Hepatocyte (in vitro differentiated cells): ENCODE measurements around the gene KIAA0825. TPM values are rescaled to one million over a fixed set of nuclear protein-coding genes. Genes with fewer than 3 reads are reported as not detected.

Source experiments
- DNase-seq: peaks from one replicate; pipeline ENCODE4 v3.0.0-alpha.2; 2016; ENCODE audit warnings: low spot score
- H2AFZ ChIP-seq: fragments of 200-600 bp; sonication (generic); 2 replicates; pipeline ENCODE4 v1.6.0; 2016; ENCODE audit warnings: antibody characterized with exemption, mild to moderate bottlenecking
- H3K27ac ChIP-seq: fragments of 200-600 bp; sonication (generic); 2 replicates; pipeline ENCODE4 v1.5.1; 2016; ENCODE audit warnings: mild to moderate bottlenecking
- H3K27me3 ChIP-seq: fragments of 200-600 bp; sonication (generic); 2 replicates; pipeline ENCODE4 v1.6.1; 2016
- H3K36me3 ChIP-seq: fragments of 200-600 bp; sonication (generic); replicated peaks from 2 replicates; pipeline ENCODE4 v1.5.1; 2016; ENCODE audit warnings: low read depth; ENCODE audit not compliant: insufficient read depth
- H3K4me1 ChIP-seq: fragments of 200-600 bp; sonication (generic); 2 replicates; pipeline ENCODE4 v1.5.1; 2016; ENCODE audit warnings: mild to moderate bottlenecking, moderate library complexity; ENCODE audit not compliant: insufficient read depth
- H3K4me2 ChIP-seq: fragments of 200-600 bp; sonication (generic); 2 replicates; pipeline ENCODE4 v1.6.0; 2016
- H3K4me3 ChIP-seq: fragments of 200-600 bp; sonication (generic); 2 replicates; pipeline ENCODE4 v1.5.1; 2016; ENCODE audit warnings: mild to moderate bottlenecking
- H3K79me2 ChIP-seq: fragments of 200-600 bp; sonication (generic); 2 replicates; pipeline ENCODE4 v1.6.0; 2017; ENCODE audit warnings: mild to moderate bottlenecking
- H3K9me2 ChIP-seq: fragments of 200-600 bp; sonication (generic); replicated peaks from 2 replicates; pipeline ENCODE4 v1.6.0; 2017; ENCODE audit warnings: mild to moderate bottlenecking; ENCODE audit not compliant: insufficient read depth
- H3K9me3 ChIP-seq: fragments of 200-600 bp; sonication (generic); 2 replicates; pipeline ENCODE4 v1.5.1; 2016; ENCODE audit warnings: low read depth, mild to moderate bottlenecking
- H4K20me1 ChIP-seq: fragments of 200-600 bp; sonication (generic); 2 replicates; pipeline ENCODE4 v1.6.0; 2016; ENCODE audit warnings: mild to moderate bottlenecking; ENCODE audit not compliant: insufficient read depth, poor library complexity, severe bottlenecking
- EZH2 ChIP-seq: fragments of 200-600 bp; sonication (generic); IDR thresholded peaks from 2 replicates; pipeline ENCODE4 v1.6.1; 2016; ENCODE audit warnings: antibody characterized with exemption, mild to moderate bottlenecking, borderline replicate concordance
- EZH2phosphoT487 ChIP-seq: fragments of 200-600 bp; sonication (generic); IDR thresholded peaks from one replicate; pipeline ENCODE4 v1.6.1; 2018; ENCODE audit warnings: antibody characterized with exemption, mild to moderate bottlenecking, low read depth, moderate library complexity; ENCODE audit not compliant: unreplicated experiment, severe bottlenecking
- WGBS: methylation state at CpG from one replicate; pipeline ENCODE4 v1.1.6; 2016; ENCODE audit warnings: low lambda C conversion rate; ENCODE audit errors: missing lambda C conversion rate; 5-methylcytosine and 5-hydroxymethylcytosine counted together
- polyA plus RNA-seq: library from polyadenylated mRNA; unstranded; fragments of >200 nt; fragmentation: Nextera tagmentation; extraction: Ambion mirVana; gene quantifications from 2 replicates; pipeline ENCODE4 v1.2.1, GENCODE V29; 2016
- total RNA-seq: library from RNA; depleted of rRNA; stranded (reverse); fragments of >200 nt; gene quantifications from 2 replicates; pipeline ENCODE4 v1.2.3, GENCODE V29; 2014
- TF ChIP-seq, protein P1 (sequence below): fragments of 200-600 bp; sonication (generic); IDR thresholded peaks from 2 replicates; pipeline ENCODE4 v1.5.1; 2016; ENCODE audit warnings: antibody characterized with exemption, mild to moderate bottlenecking; ENCODE audit not compliant: poor library complexity

The KIAA0825 gene
- total and polyA plus RNA-seq, 2 experiments from 2014 or later, result 2.1 to 4.5 TPM

DNA sequence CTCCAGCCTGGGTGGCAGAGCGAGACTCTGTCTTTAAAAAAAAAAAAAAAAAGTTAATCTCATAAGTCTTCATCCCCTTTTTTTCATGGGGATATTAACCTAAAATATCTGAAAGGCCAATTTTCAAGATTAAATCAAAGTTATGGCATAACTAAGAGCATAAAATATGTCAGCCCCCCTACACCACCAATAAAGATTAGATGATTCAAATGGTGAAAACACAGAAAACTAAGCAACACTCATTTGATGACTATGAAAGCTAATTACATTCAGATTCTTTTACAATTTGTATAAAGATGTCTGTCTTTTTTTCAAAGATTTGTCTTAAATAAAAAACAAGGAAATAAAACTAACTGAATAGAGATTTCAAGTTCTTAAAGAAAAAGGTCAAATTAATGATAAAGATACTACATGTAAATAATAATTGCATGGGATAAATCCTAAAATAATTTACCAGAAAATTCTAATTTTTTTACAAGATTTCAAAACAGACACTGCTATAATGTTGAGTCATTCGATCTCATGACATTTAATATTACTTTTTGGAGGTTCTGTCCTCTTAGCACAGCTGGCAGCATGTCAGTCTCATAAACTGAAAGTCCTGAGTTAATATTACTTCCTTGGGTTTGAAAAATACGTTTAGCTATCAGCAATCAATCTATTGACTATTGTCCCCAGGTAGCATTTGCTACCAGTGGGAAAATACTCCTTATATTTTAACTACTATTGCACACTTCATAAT is 112.9 kb downstream of the KIAA0825 start:
- Histone ChIP-seq H3K9me3 (no peaks in the 10 kb centered on the region), H3K79me2 (no peaks in the 10 kb centered on the region), H3K27me3 (no peaks in the 10 kb centered on the region), H3K4me2 (no peak overlapping the region), H4K20me1 (no peaks in the 10 kb centered on the region), H3K4me3 (no peak overlapping the region), H3K4me1 (peaks cover 4% of the 10 kb centered on the region), H3K27ac (no peak overlapping the region), H2AFZ (no peak overlapping the region), H3K36me3 (no peaks in the 10 kb centered on the region), H3K9me2 (no peaks in the 10 kb centered on the region)
- TF ChIP-seq, protein P1, sequence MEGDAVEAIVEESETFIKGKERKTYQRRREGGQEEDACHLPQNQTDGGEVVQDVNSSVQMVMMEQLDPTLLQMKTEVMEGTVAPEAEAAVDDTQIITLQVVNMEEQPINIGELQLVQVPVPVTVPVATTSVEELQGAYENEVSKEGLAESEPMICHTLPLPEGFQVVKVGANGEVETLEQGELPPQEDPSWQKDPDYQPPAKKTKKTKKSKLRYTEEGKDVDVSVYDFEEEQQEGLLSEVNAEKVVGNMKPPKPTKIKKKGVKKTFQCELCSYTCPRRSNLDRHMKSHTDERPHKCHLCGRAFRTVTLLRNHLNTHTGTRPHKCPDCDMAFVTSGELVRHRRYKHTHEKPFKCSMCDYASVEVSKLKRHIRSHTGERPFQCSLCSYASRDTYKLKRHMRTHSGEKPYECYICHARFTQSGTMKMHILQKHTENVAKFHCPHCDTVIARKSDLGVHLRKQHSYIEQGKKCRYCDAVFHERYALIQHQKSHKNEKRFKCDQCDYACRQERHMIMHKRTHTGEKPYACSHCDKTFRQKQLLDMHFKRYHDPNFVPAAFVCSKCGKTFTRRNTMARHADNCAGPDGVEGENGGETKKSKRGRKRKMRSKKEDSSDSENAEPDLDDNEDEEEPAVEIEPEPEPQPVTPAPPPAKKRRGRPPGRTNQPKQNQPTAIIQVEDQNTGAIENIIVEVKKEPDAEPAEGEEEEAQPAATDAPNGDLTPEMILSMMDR, result no peak
- TF ChIP-seq EZH2phosphoT487 (no peak), EZH2 (no peak)
- no peak for DNase-seq
- 75% methylated on average over 3 of the region's 3 CpGs for WGBS

DNA sequence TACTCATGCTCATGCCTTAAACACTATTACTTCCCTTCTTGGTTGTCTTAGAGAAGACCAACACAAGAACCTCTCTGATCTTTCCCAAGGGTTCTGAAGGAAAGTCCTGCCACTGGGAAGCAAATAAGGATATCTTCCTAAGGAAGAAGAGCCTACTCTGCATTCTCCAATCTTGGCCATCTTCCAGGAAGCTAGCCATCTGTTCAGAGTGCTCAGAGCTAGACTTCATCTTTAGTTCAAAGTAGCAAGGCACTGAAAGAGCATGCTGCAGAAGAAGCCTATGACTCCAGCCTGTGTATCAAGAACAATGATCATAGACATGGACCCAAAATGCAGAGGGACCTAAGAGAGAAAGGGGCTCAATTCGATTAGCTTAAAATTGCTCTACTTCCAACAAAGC is 114.7 kb downstream of the KIAA0825 start:
- no peaks in the 10 kb centered on the region for H3K79me2 ChIP-seq
- WGBS, result 90% methylated on average over 1 of the region's 1 CpG
- TF ChIP-seq EZH2phosphoT487 (no peak), EZH2 (no peak)
- TF ChIP-seq, protein P1, result no peak

DNA sequence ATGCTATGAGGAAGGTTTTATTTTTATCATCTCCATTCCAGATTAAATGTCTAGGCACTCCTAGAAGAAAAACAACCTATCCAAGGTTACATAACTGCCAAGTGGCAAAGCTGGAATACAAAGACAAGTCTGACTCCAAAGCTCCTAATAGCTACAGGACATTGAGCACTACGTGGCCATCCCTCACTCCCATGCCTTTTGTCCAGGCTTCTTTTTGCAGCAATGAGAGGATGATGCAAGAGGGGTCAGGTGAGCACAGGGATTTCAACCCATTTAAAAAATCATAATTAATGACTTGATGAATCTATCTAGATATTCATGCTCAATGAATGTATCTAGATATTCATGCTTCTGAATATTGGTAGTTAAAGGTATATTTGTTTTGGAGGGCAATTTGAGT is 117.0 kb downstream of the KIAA0825 start:
- no peaks in the 10 kb centered on the region for H3K79me2 ChIP-seq
- H3K9me3 ChIP-seq, result no peaks in the 10 kb centered on the region
- H2AFZ ChIP-seq, result no peak overlapping the region
- no peaks in the 10 kb centered on the region for H3K9me2 ChIP-seq
- TF ChIP-seq EZH2phosphoT487 (no peak), EZH2 (no peak)
- TF ChIP-seq, protein P1, result no peak
- no peaks in the 10 kb centered on the region for H3K36me3 ChIP-seq
- no peaks in the 10 kb centered on the region for H3K4me1 ChIP-seq
- no peak overlapping the region for H3K27ac ChIP-seq
- H3K4me2 ChIP-seq, result no peak overlapping the region
- no peaks in the 10 kb centered on the region for H3K27me3 ChIP-seq
- H3K4me3 ChIP-seq, result no peak overlapping the region
- WGBS, result 77% methylated on average over 1 of the region's 1 CpG
- no peak for DNase-seq
- no peaks in the 10 kb centered on the region for H4K20me1 ChIP-seq

More for the DNA sequence above, 114.7 kb downstream of the KIAA0825 start:
- Histone ChIP-seq H2AFZ (no peak overlapping the region), H3K9me2 (no peaks in the 10 kb centered on the region), H3K4me3 (no peak overlapping the region), H3K4me2 (no peak overlapping the region), H4K20me1 (no peaks in the 10 kb centered on the region), H3K9me3 (no peaks in the 10 kb centered on the region), H3K27ac (no peak overlapping the region), H3K27me3 (no peaks in the 10 kb centered on the region), H3K4me1 (peaks cover 3% of the 10 kb centered on the region), H3K36me3 (no peaks in the 10 kb centered on the region)
- no peak for DNase-seq
